ENCODE data around the gene CAMKK2. TPM values are rescaled to one million over a fixed set of nuclear protein-coding genes. Genes with fewer than 3 reads are reported as not detected.

The CAMKK2 gene
- total and polyA plus RNA-seq, 10 donors, result 13.6 to 90.1 (median 63.3) TPM

DNA sequence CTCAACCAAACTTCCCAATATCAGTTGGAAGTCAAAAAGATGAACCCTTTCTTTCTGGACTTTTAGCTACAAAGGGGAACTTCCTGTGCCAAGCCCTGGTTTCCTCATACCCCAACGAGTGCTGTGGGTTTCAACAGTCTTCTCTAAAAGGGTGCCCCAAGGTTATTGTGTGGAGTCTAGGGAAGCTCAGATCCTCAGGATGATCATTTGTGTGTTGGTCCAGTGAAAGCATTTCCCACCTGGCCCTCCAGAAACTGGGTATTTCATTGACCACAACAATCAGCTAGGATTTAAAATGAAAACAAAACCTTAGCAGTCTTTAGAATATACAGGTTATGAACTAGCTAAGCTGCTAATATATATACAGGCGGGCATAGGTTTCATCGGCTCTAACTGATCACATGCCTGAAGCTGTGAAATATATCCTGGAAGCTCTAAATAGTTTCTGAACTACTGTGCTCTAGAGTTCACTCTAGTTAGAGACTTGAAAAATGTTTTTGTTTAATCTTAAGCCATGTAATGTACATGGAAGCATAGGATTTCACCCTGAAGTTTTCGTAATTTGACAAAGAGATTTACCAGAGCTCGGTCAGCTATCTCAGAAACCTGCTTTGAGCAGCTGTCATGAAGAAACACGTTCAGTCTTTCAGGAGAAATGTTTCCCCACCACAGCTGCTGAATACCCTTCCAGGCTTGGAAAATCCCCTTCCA is 57.0 kb downstream of the CAMKK2 start:
- Histone ChIP-seq H3K36me3 (peaks cover 0 to 98% (median 42%) of the 10 kb centered on the region in 6 donors), H3K27ac (peak overlapping the region in 7 of 8 donors; percentile 72 to 83 (median 80)), H3K4me3 (peak overlapping the region in 1 of 8 donors; percentile 19), H3K27me3 (replicated peaks in 1 of 7) (no peaks in the 10 kb centered on the region), H3K9me3 (no peaks in the 10 kb centered on the region), H3K4me1 (peaks cover 16 to 48% (median 38%) of the 10 kb centered on the region in 6 donors)
- 35 to 69% (median 49%) methylated on average over 6 of the region's 6 CpGs for WGBS, 5 donors
- DNase-seq, result no peak
- intact Hi-C loops (cut with DNase I; ENCODE audit: low total_unique reads), result no loop called here
- TF ChIP-seq, protein P1, sequence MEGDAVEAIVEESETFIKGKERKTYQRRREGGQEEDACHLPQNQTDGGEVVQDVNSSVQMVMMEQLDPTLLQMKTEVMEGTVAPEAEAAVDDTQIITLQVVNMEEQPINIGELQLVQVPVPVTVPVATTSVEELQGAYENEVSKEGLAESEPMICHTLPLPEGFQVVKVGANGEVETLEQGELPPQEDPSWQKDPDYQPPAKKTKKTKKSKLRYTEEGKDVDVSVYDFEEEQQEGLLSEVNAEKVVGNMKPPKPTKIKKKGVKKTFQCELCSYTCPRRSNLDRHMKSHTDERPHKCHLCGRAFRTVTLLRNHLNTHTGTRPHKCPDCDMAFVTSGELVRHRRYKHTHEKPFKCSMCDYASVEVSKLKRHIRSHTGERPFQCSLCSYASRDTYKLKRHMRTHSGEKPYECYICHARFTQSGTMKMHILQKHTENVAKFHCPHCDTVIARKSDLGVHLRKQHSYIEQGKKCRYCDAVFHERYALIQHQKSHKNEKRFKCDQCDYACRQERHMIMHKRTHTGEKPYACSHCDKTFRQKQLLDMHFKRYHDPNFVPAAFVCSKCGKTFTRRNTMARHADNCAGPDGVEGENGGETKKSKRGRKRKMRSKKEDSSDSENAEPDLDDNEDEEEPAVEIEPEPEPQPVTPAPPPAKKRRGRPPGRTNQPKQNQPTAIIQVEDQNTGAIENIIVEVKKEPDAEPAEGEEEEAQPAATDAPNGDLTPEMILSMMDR (IDR thresholded peaks at IDR 0.05 in 8 of 11, conservative IDR thresholded peaks at IDR 0.05 in 3 of 11), result no peak
- TF ChIP-seq POLR2A (IDR thresholded peaks at IDR 0.05) (no peak), POLR2AphosphoS5 (IDR thresholded peaks at IDR 0.05) (peak in 1 of 3 donors; percentile 19)

DNA sequence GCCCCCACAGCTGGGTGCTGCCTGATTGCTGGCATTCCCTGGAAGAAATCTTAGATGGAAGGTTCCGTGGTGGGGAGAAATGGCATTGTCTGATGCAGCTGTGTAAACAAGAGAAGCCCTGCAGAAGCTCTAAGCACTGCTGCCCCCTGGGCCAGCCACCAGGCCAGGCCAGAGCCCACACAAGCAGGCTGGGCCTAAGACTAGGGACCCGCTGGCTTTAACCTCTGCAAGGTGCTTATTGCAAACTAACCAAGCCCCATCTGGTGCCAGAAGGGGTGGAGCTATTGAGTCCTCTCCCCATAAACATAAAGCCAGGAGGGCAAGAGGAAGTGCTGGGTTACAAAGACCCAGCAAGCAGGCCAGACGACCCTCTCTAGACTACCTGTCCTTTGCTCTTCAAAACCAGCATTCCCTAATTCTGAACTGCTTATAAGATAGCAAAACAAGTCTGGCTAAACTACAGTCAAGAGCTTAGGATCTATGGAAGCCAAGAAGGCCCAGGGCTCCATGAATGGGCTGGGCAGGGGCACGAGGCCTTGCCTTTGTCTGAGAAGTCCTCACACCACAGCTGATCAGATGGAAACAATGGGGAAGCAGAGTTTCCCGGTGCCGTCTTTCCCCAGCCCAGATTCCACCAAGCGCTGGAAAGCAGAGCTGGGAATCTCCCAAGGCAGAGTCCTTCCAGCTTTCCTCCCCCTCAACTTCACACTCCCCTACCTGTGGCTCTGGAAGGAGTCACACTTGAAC is 57.7 kb downstream of the CAMKK2 start:
- DNase-seq, result no peak
- peaks cover 16 to 48% (median 38%) of the 10 kb centered on the region in 6 donors for H3K4me1 ChIP-seq
- peak overlapping the region in 7 of 8 donors; percentile 72 to 83 (median 80) for H3K27ac ChIP-seq
- WGBS, 5 donors, result 42 to 64% (median 61%) methylated on average over 7 of the region's 7 CpGs
- TF ChIP-seq POLR2A (IDR thresholded peaks at IDR 0.05) (no peak), POLR2AphosphoS5 (IDR thresholded peaks at IDR 0.05) (no peak)
- TF ChIP-seq, protein P1 (IDR thresholded peaks at IDR 0.05 in 8 of 11, conservative IDR thresholded peaks at IDR 0.05 in 3 of 11), result no peak
- peak overlapping the region in 1 of 8 donors; percentile 19 for H3K4me3 ChIP-seq
- no peaks in the 10 kb centered on the region for H3K27me3 ChIP-seq (replicated peaks in 1 of 7)
- H3K36me3 ChIP-seq, result peaks cover 0 to 98% (median 42%) of the 10 kb centered on the region in 6 donors
- no peaks in the 10 kb centered on the region for H3K9me3 ChIP-seq
- intact Hi-C loops (cut with DNase I; ENCODE audit: low total_unique reads), result no loop called here

DNA sequence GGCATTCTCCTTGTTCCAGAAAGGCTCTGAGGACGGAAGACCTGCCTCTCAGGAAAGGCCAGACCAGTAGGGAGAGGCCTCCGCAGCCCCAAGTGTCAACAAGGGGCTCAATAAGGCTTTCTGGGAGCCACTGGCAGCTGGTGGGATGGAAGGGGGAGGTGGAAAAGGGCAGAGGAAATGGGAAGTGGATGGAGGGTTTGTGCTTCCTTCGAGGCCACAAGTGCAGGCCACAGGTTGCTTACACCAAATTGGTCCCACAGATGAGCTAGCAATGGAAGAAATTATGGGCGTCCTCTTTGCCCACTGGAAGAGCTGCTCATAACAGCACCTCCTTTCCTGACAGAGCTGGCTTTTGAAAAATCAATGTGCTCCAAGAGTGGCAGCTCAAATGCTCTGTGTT is 58.4 kb downstream of the CAMKK2 start:
- Histone ChIP-seq H3K36me3 (peaks cover 0 to 98% (median 42%) of the 10 kb centered on the region in 6 donors), H3K4me1 (peaks cover 16 to 48% (median 38%) of the 10 kb centered on the region in 6 donors), H3K27ac (peak overlapping the region in 5 of 8 donors; percentile 72 to 83 (median 81)), H3K4me3 (no peak overlapping the region), H3K9me3 (no peaks in the 10 kb centered on the region), H3K27me3 (replicated peaks in 1 of 7) (no peaks in the 10 kb centered on the region)
- WGBS, 5 donors, result 67 to 89% (median 85%) methylated on average over 4 of the region's 4 CpGs
- intact Hi-C loops (cut with DNase I; ENCODE audit: low total_unique reads), result no loop called here
- DNase-seq, result no peak
- TF ChIP-seq, protein P1 (IDR thresholded peaks at IDR 0.05 in 8 of 11, conservative IDR thresholded peaks at IDR 0.05 in 3 of 11), result no peak
- TF ChIP-seq POLR2A (IDR thresholded peaks at IDR 0.05) (no peak), POLR2AphosphoS5 (IDR thresholded peaks at IDR 0.05) (peak in 1 of 3 donors; percentile 38)

DNA sequence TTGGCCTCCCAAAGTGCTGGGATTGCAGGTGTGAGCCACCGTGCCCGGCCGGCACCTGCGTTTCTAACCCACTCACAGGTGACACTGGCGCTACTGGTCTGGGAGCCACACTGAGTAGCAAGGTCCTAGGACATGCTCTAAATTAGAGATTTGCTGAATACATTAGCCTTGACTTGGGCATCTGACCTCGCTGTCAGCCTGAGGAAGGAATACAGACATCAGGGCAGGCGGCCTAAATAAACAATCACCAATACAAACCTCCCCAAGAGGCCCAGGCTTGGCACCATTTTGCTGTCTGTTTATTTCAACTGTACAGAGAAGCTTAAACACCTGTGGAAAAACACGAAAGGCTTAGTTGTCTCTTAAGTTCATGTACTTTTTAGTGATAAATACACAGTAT is 59.1 kb downstream of the CAMKK2 start:
- peaks cover 0 to 98% (median 46%) of the 10 kb centered on the region in 6 donors for H3K36me3 ChIP-seq
- H3K4me1 ChIP-seq, result peaks cover 16 to 47% (median 38%) of the 10 kb centered on the region in 6 donors
- 85 to 97% (median 91%) methylated on average over 8 of the region's 8 CpGs for WGBS, 5 donors
- intact Hi-C loops (cut with DNase I; ENCODE audit: low total_unique reads), result no loop called here
- DNase-seq, result no peak
- H3K9me3 ChIP-seq, result no peaks in the 10 kb centered on the region
- peak overlapping the region in 1 of 8 donors; percentile 80 for H3K27ac ChIP-seq
- TF ChIP-seq, protein P1 (IDR thresholded peaks at IDR 0.05 in 8 of 11, conservative IDR thresholded peaks at IDR 0.05 in 3 of 11), result no peak
- TF ChIP-seq POLR2AphosphoS5 (IDR thresholded peaks at IDR 0.05) (no peak), POLR2A (IDR thresholded peaks at IDR 0.05) (no peak)
- no peaks in the 10 kb centered on the region for H3K27me3 ChIP-seq (replicated peaks in 1 of 7)
- H3K4me3 ChIP-seq, result no peak overlapping the region
